HG03378 (cell line): ENCODE data around the gene TCP11.

Experiments
- ATAC-seq: cut with Tn5 transposase; IDR thresholded peaks from one replicate; pipeline ENCODE4 v1.9.1; 2021; ENCODE audit warnings: mild to moderate bottlenecking, moderate library complexity; ENCODE audit not compliant: unreplicated experiment

Gene TCP11

GRCh38 chr6:35096129-35096862 is 44.8 kb downstream of the TCP11 start:
- no peak for ATAC-seq

GRCh38 chr6:35094183-35094582 is 47.0 kb downstream of the TCP11 start:
- no peak for ATAC-seq

GRCh38 chr6:35093783-35094182 is 47.4 kb downstream of the TCP11 start:
- no peak for ATAC-seq

GRCh38 chr6:35093118-35093445 is 48.1 kb downstream of the TCP11 start:
- no peak for ATAC-seq

GRCh38 chr6:35092362-35093117 is 48.6 kb downstream of the TCP11 start:
- no peak for ATAC-seq

- no peak for ATAC-seq
Measured at GRCh38 chr6:35091346-35092083, 49.6 kb downstream of the TCP11 start.

GRCh38 chr6:35090734-35091133 is 50.4 kb downstream of the TCP11 start:
- ATAC-seq: no peak

GRCh38 chr6:35089935-35090505 is 51.1 kb downstream of the TCP11 start:
- no peak for ATAC-seq

GRCh38 chr6:35089216-35089934 is 51.8 kb downstream of the TCP11 start:
- ATAC-seq: no peak

GRCh38 chr6:35088281-35089215 is 52.6 kb downstream of the TCP11 start:
- ATAC-seq: no peak

GRCh38 chr6:35087361-35088280 is 53.5 kb downstream of the TCP11 start:
- no peak for ATAC-seq

GRCh38 chr6:35086636-35087360 is 54.3 kb downstream of the TCP11 start:
- ATAC-seq: no peak

GRCh38 chr6:35086282-35086632 is 54.9 kb downstream of the TCP11 start:
- ATAC-seq: no peak

- ATAC-seq: no peak
Measured at GRCh38 chr6:35085359-35086281, 55.5 kb downstream of the TCP11 start.

GRCh38 chr6:35084511-35085203 is 56.5 kb downstream of the TCP11 start:
- ATAC-seq: no peak

GRCh38 chr6:35084041-35084491 is 57.1 kb downstream of the TCP11 start:
- ATAC-seq: no peak
